Measurements from ENCODE around the gene SRL. TPM values are rescaled to one million over a fixed set of nuclear protein-coding genes. Genes with fewer than 3 reads are reported as not detected.

Gene SRL
- 100 to 1,000 TPM; 325 to 712 (median 510) TPM for polyA plus RNA-seq (ENCODE audit: insufficient read length in 10 of 10)
- long read RNA-seq, donor 1, full-length matches to known transcripts = 123 of 177 reads
- long read RNA-seq, donor 1, partial matches to known transcripts = 54 of 177 reads
- long read RNA-seq, donor 1, other reads (novel, unspliced or antisense) = 0 of 177 reads
- long read RNA-seq, donor 2, full-length matches to known transcripts = 129 of 162 reads
- long read RNA-seq, donor 2, partial matches to known transcripts = 33 of 162 reads
- long read RNA-seq, donor 2, other reads (novel, unspliced or antisense) = 0 of 162 reads
- long read RNA-seq, donor 3 = 0 reads
- long read RNA-seq, donor 4, full-length matches to known transcripts = 45 of 45 reads
- long read RNA-seq, donor 4, partial matches to known transcripts = 0 of 45 reads
- long read RNA-seq, donor 4, other reads (novel, unspliced or antisense) = 0 of 45 reads
- long read RNA-seq, donor 5, full-length matches to known transcripts = 116 of 164 reads
- long read RNA-seq, donor 5, partial matches to known transcripts = 30 of 164 reads
- long read RNA-seq, donor 5, other reads (novel, unspliced or antisense) = 18 of 164 reads
- long read RNA-seq, donor 6, full-length matches to known transcripts = 113 of 131 reads
- long read RNA-seq, donor 6, partial matches to known transcripts = 18 of 131 reads
- long read RNA-seq, donor 6, other reads (novel, unspliced or antisense) = 0 of 131 reads
- long read RNA-seq, donor 7, full-length matches to known transcripts = 33 of 51 reads
- long read RNA-seq, donor 7, partial matches to known transcripts = 18 of 51 reads
- long read RNA-seq, donor 7, other reads (novel, unspliced or antisense) = 0 of 51 reads
- long read RNA-seq, donor 8, full-length matches to known transcripts = 32 of 37 reads
- long read RNA-seq, donor 8, partial matches to known transcripts = 5 of 37 reads
- long read RNA-seq, donor 8, other reads (novel, unspliced or antisense) = 0 of 37 reads
- long read RNA-seq, donor 9, full-length matches to known transcripts = 13 of 13 reads
- long read RNA-seq, donor 9, partial matches to known transcripts = 0 of 13 reads
- long read RNA-seq, donor 9, other reads (novel, unspliced or antisense) = 0 of 13 reads

DNA sequence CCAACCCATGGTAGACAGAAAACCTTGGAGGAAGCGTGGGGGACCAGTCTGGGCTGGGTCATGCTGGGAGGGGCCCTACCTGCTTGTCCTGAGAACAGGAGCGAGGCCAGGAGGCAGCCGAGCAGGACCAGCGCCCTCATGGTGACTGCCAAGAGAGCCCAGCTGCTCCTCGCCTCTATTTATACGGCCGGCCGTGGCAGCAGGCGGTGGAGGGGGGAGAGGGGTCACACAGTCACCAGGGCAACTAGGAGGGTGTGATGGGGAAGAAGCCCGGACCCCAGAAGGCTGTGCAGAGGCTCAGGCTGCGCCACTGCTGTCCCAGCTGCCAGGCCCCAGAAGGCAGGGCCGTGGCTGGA lies at the start of gene SRL:
TSS of gene SRL (minus strand) at position 153 of the 356 bp plus-strand sequence. CDS start at position 140, 13 bp downstream.
- peak in 1 of 3 donors; percentile 69 for DNase-seq

DNA sequence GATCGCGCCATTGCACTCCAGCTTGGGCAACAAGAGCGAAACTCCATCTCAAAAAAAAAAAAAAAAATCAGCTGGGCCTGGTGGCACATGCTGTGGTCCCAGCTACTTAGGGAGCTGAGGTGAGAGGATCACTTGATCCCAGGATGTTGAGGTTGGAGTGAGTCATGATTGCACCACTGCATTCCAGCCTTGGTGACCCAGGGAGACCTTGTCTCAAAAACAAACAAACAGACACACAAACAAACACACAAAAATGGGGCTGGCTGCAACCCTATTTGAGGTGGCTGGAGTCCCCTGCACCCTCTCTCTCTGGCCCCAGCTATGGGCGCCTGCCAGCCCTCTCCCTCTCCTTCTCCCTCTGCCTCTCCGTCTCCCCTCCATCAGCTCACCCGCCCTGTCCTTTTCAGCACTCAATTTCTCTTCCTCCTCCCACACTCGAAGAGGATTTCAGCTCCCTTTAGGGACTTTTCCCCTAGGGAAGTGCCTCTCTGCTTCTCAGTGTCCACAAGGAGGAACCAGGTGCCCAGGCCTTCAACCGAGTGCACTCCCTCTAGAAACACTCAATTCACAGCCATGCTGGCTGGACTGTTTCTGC lies 48.5 kb upstream of the SRL start:
- DNase-seq = no peak

DNA sequence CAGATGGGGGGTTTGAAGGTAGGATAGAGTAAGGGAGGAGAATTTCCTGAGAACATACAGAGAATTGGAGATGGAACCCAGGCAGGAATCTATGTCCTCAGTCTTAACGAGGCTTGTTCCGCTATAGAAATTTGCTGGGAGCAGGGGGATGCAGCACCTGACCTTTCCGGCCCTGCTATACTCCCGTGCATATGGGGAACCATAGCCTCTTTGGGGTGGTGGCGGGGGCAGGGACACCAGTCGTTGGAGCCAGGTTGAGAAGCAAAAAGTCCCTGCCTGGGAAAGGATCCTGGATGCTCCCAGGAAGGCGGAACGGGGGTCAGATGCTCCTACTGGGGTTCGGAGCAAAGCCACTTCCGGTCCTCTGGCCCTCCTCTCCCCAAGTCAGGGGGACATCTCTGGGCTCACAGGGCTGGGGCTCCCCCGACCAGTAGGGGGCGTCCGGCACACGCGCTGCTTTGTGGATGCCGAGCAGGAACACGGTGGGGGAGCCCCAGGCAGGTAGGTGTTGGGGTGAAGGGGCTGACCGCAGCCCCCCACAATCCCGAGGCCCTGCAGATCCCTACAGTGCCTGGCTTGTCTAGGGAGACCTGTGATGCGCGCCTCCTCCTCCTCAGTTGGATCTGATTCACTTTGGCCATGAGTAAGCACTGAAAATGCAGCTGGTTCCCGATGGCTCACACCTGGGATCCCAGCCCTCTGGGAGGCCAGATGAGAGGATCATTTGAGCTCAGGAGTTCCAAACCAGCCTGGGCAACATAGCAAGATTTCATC lies 46.5 kb upstream of the SRL start:
- peak in 2 of 3 donors; percentile 62 to 80 for DNase-seq

DNA sequence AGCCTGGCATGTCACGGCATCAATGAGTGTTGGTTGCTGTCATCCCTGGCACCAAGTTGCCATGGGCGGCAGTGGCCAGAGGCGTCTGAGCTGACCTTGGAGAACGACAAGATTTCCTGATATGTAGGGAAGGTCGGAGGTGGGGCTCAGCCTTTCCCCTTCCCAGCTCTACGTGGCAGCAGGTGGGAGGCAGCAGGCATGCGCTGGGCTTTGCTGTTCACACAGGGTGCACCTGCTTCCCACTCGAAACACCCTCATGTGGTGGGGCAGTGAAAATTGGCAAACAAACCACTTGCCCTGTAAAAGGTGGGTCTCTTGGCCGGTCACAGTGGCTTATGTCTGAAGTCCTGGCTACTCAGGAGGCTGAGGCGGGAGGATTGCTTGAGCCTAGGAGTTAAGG lies 43.3 kb upstream of the SRL start:
- no peak for DNase-seq

DNA sequence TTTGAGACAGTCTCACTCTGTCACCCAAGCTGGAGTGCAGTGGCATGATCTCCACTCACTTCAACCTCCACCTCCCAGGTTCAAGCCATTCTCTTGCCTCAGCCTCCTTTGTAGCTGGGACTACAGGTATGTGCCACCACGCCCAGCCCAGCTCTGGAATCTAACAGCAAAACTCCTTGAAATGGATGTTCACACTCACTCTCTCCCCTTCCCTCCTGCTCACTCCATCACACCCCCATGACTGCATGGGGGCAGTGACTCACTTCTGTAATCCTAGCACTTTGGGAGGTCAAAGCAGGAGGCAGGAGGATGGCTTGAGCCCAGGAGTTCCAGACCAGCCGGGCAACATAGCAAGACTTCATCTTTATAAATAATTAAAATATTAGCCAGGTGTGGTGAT lies 42.1 kb upstream of the SRL start:
- no peak for DNase-seq

DNA sequence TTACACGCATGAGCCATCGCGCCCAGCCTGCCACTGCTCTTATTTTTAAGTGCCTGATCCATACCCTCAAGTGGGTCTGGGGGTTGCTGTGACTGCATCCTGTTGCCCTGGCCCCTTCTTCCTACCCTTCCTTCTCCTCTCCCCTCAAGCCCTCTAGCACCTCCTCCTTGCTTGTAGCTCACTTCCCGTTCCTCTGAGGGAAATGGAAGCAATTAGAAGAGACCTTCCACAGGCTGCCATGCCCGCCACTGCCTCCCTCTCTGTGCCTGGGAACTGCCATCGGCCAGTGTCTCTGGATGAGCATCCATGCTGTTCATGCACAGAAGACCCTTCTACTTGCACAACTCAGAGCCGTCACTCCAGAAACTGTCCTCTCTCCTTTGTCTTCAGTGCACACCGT lies 41.6 kb upstream of the SRL start:
- DNase-seq = no peak

DNA sequence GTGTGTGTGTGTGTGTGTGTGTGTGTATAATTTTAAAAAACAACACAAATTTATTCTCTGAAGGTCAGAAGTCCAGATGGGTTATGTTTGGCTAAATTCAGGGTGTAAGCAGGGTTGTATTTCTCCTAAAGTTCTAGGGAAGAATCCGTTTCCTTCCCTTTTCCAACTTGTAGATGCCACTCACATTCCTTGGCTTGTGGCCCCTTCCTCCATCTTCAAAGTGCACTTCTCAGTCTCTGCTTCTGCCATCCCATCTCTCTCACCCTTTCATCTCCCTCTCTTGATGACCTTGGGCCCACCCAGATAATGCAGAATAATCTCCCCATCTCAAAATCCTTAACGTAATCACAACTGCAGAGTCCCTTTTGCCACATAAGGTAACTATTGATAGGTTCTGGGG lies 38.7 kb upstream of the SRL start:
- no peak for DNase-seq

DNA sequence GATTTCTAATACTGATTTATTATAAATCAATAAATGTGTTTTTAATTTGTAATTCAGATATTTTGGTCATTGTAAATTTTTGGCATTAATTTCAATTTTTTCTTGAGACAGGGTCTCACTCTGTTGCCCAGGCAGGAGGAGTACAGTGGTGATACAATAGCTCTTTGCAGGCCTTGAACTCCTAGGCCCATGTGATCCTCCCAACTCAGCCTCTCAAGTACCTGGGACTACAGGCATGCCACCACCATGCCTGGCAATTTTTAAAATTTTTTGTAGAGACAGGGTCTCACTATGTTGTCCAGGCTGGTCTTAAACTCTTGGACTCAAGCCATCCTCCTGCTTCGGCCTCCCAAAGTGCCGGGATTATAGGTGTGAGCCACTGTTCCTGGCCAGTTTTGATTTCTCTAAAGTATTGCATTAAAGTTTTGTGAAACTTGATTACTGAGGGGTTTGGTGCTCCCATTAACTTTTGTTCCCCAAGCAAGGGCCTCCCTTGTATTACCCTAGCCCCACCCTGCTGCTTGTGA lies 36.2 kb upstream of the SRL start:
- DNase-seq = no peak

DNA sequence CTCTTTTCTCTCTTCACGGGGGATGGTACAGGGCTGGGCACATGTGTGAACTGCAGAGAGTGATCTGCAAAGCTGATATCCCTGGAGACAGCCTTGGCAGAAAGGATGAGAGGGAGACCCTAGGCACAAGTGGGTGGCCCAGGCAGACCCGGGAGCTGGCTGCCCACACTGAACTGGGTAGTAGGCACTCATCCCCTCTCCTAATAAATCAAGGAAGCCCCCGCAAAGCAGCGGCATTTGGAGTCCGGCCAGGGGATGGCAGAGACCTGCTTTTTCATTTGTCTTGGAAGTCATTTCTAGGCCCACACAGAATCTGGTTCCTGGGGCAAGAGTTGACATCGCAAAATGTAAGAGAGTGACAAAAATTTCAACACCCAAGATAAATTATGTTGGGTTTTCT lies 34.0 kb upstream of the SRL start:
- no peak for DNase-seq

DNA sequence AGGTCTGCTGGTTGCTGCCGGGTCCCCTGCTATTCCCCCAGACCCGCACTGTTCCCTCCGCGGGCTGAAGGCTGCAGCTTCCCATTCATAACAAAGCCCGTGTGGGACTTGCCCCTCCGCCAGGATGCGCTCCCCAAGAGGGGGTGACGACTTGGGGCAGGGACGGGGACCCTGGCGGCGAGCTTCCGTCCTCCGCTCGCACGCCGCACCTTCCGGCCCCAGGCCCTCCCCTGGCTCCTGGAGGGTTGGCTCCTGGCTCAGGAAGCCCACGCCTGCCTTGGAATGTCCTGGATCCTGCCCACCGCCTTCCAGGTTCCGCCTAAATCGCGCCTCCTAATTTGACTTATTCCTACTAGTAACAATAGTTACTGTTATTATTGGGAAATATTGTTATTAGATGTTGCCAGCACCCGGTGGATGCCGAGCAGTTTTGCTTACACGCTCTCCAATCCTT lies 32.0 kb upstream of the SRL start:
- no peak for DNase-seq

DNA sequence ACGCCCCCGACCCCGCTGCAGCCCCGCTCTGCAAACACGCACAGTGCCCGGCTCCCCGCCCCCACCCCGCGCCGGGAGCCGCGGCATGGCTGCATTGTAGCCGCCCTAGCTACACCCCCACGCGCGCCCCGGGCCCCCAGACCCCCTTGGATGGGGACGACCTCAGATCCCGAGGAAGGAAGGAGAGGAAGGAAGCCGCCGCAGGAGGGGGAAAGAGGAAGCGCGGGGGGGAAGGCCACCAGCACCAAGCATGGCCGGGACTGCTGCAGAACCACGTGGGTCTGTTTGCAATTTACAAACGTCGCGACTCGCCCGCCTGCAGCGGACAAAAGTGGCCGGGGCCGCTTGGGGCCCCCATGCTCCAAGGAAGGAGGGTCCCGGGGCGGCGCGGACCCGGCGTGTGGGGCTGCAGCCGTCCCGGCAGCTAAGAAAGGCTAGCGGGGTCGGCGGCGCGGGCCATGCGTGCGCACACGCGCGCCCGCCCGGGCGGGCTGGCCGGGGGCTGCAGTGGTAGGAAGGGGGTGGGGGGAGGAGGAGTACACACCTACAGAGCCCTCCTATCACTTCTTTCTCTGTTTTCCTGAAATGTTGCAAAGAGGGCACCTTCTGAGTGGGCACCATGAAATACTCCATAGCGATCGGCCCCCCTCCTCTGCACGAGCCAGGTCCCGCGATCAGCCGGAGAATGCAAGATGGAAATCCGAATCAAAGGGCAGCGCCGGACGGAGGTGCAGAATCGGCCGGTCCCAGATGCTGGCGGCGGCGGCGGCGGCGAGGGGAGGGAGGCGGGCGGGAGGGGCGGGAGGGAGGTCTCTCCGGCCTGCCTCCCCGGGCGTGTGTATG lies 30.5 kb upstream of the SRL start:
- DNase-seq = peak; percentile 42 to 88 (median 58)

DNA sequence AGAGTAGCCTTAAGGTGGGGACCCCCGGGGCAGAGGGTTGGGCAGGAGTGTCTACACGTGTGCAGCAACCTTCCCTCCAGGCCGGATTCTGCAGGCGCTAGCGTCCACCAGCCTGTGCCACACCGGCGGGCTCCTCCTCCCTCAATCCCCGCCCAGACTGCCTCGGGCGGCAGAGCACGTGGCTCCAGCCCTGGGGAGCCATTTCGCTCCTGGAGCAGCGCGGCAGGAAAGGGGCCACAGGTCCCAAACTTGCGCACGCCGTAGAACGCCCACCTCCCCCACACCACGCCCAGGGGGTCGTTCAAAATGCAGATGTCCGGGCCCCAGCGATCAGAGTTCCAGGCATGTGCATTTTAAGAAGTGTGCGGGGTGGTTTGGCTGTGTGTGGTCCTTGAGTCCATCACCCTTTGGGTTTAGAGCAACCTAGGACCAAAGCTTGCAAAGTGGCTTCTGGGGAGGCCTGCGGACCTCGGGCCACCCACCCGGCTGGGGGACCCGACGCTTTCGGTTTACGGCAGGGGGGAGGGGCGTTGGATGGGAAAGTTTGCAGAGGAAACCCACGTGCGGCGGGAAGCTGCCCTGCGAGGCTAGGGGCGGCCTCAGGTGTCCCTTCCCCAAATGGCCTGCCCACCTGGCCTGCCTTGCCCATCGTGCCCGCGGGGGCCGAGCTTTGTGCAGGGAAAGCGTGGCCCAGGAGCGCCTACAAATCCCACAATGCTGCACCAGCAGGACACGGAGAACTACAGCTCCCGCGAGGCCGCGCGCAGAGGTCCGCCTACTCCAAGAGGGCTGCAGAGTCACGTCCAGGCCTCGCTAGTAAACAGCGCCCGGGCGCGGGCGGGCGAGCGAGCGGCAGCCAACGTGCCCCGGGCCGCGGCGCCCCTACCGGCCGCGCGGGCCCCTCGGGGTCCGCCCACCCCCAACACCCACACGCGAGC lies 29.6 kb upstream of the SRL start:
- peak; percentile 92 to 97 (median 92) for DNase-seq

DNA sequence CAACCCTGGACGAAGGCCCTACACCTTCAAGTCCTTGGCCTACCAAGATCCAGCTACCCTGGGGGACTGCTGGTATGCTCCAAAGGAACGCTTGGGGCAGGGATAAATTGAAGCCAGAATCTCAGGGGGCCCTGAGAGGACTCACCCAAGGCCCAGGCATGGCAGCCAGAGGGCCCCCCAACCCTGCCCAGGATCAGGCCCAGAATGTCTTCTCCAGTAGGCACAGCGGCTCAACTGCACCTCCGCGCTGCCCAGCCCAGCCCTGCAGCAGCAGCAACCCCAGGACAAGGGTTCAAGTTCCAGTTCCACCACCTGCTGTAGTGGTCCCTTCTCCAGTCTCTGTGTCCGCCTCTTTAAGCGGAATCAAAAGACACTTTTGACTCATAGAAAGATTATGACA lies 28.7 kb upstream of the SRL start:
- no peak for DNase-seq

DNA sequence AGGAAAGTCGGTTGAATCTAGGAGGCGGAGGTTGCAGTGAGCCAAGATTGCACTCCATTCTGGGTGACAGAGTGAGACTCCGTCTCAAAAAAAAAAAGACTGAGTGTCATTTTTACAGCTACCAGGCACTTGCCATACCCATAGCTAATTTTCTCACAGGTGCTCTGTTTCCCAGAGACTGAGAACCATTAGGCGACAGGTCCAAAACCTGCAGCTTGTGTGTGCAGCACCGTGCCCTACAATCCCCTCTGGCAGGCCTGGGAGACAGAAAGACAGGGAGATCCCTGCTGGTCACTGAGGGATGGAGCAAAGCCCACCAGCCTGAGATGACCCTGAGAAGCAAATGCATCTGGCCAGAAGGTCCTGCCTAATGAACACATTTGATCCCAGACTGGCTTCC lies 28.2 kb upstream of the SRL start:
- DNase-seq = no peak

DNA sequence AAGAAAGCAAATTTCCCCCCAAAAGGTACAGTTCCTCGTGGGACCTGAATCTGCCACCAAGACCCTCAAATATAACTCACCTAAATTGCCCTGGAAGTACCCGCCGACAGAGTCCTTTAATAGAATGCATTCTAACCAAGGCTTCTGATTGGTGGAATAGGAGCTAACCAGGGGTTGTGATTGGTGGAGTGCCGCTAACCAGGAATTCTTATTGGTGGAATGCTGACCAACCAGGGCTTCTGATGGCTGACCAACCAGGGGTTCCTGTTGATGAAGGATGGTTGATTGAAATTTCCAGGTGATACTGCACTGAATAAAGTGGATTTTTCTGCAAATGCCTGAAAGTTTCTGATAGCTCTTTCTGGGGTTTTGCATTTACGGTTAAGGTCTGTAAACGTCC lies 24.5 kb upstream of the SRL start:
- DNase-seq = no peak

DNA sequence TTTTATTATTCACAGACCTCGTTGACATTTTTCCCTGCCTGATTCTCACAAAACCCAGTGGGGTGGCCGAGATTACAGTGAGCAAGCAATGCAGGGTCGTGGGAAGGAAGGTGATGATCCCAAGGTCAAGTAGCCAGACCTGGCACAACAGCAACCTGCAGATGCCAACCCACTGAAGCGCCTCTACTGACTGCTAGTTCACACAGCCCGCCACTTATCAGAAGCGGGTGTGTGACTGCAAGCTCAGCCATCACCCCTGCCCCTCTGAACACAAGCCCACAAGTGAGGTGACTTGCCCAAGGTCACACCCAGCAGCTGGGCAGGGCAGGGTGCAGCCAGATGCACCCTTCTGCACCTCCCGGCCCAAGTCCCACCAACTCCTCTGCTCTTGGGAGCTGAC lies 23.8 kb upstream of the SRL start:
- DNase-seq = no peak

DNA sequence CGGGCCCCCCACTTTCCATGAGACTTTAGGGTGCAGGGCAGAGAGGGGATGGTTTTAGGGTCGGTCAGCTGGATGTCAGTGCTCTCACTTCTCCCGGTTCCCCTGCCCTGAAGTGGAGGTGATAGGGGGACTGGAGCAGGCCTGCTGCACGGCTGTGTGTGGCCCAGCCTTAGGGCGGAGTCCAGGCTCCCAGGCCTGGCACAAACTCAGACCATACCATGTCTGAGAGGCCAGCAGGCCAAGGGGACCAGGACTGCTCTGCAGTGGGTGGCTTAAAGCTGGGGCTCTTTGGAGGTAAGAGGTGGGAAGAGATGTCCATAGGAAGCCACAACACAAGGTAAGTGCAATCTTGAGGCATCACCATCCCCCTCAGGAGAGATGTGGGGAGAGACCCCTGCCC lies 22.7 kb upstream of the SRL start:
- DNase-seq = no peak

DNA sequence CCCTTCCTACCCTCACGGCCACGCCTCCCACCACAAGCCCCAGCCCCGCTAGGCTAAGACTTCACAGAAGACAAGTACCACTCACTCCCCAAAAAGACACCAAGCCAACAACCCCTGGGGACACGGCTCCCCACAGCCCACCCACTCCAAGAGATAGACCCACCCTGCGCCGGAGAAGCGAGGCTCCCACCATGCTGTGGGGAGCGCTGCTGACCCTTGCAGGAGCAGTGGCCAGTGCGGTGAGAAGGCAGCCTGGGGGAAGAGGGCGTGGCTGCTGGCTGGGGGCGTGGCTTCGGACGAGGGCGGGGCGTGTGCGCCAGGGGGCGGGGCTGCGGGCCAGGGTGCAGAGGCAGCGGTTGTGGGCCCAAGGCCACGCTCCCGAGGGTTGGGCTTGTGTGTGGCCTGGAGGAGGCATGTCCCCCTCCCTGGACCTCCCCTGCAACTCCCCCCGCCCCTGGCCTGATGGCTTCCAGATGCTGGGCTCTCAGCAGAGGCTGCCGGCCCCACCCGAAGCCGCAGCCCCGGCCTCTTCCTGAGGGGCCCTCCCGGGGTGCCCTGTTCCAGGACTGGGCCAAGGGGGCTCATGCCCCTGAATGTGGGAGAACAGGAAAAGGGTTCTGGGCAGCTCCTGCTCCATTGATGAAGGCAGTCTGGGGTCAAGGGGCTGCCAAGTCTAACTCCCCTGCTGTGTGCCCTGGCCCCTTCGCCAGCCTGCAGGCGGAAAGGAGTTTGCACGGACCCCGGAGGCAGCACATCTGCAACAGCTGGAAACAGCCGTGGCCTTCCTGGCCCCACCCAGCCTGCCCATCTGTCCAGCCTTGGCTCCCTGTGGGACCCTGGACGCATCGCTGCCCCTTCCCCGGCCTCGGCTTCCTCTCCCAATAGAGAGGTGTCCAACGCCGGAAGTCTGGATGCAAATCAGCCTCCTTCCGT lies 21.9 kb upstream of the SRL start:
- peak; percentile 90 to 96 (median 93) for DNase-seq
